Activated naive CD8-positive, alpha-beta T cell treated with anti-CD3 and anti-CD28 coated beads, Interleukin-2, amount 10 ng/mL, durations not matched to agents 7 days and 5 days (primary cell): ENCODE results near the gene LRP8. TPM values are rescaled to one million over a fixed set of nuclear protein-coding genes. Genes with fewer than 3 reads are reported as not detected.

Experiments used
- ATAC-seq: fragments of 150-1000 bp; cut with Tn5 transposase; one replicate; pipeline ENCODE4 v1.10.0; 2021; ENCODE audit warnings: low read depth, moderate library complexity
- POLR2A ChIA-PET: fragments of 350-600 bp; sonication (Branson Sonifier 250); formaldehyde crosslinking; loops from one replicate; lab custom pipeline; 2021; ENCODE audit warnings: antibody characterized with exemption; lab: Charles Lee
- DNase-seq: peaks from one replicate; pipeline ENCODE4 v3.0.0; 2021
- H3K27ac Mint-ChIP-seq: one replicate; pipeline ENCODE4 v1.8.0; 2022; ENCODE audit warnings: mild to moderate bottlenecking, mixed read lengths
- H3K27me3 Mint-ChIP-seq: one replicate; pipeline ENCODE4 v1.8.0; 2022; ENCODE audit warnings: mild to moderate bottlenecking, moderate library complexity, mixed read lengths
- H3K36me3 Mint-ChIP-seq: one replicate; pipeline ENCODE4 v1.8.0; 2021; ENCODE audit warnings: mild to moderate bottlenecking, mixed read lengths
- H3K4me1 Mint-ChIP-seq: one replicate; pipeline ENCODE4 v1.8.0; 2021; ENCODE audit warnings: mixed read lengths
- H3K4me3 Mint-ChIP-seq: one replicate; pipeline ENCODE4 v1.8.0; 2022; ENCODE audit warnings: mild to moderate bottlenecking, moderate library complexity, mixed read lengths
- H3K9me3 Mint-ChIP-seq: one replicate; pipeline ENCODE4 v1.8.0; 2021; ENCODE audit warnings: mixed read lengths
- total RNA-seq, 2 experiments: library from RNA; stranded (reverse); gene quantifications; one replicate each; pipeline ENCODE4 v1.2.3, GENCODE V29; 2021

LRP8 gene
- total RNA-seq, 2 experiments from 2014 or later, result 45.0 to 54.3 TPM

- peaks cover 2% of the 10 kb centered on the region for H3K4me1 Mint-ChIP-seq
- POLR2A ChIA-PET, result no interaction called here
- peaks cover 9% of the 10 kb centered on the region for H3K36me3 Mint-ChIP-seq
- H3K27me3 Mint-ChIP-seq, result no peaks in the 10 kb centered on the region
- ATAC-seq, result no peak
- no peak overlapping the region for H3K4me3 Mint-ChIP-seq
- DNase-seq, result no peak
- no peaks in the 10 kb centered on the region for H3K9me3 Mint-ChIP-seq
- no peak overlapping the region for H3K27ac Mint-ChIP-seq
Observed at GRCh38 chr1:53271446-53272090, 56.3 kb downstream of the LRP8 start.

- Mint-ChIP-seq H3K4me1 (peaks cover 2% of the 10 kb centered on the region), H3K27me3 (no peaks in the 10 kb centered on the region), H3K9me3 (no peaks in the 10 kb centered on the region), H3K4me3 (no peak overlapping the region), H3K36me3 (peaks cover 11% of the 10 kb centered on the region), H3K27ac (no peak overlapping the region)
- no peak for DNase-seq
- no peak for ATAC-seq
- POLR2A ChIA-PET, result no interaction called here
Observed at GRCh38 chr1:53270873-53271272, 57.0 kb downstream of the LRP8 start.

- no peak for ATAC-seq
- POLR2A ChIA-PET, result no interaction called here
- Mint-ChIP-seq H3K4me1 (peaks cover 2% of the 10 kb centered on the region), H3K27ac (no peak overlapping the region), H3K36me3 (peaks cover 16% of the 10 kb centered on the region), H3K4me3 (no peak overlapping the region), H3K9me3 (no peaks in the 10 kb centered on the region), H3K27me3 (no peaks in the 10 kb centered on the region)
- DNase-seq, result no peak
Observed at GRCh38 chr1:53270107-53270506, 57.8 kb downstream of the LRP8 start.

- no peak overlapping the region for H3K4me3 Mint-ChIP-seq
- DNase-seq, result no peak
- peaks cover 2% of the 10 kb centered on the region for H3K4me1 Mint-ChIP-seq
- H3K27ac Mint-ChIP-seq, result no peak overlapping the region
- POLR2A ChIA-PET, result no interaction called here
- H3K27me3 Mint-ChIP-seq, result no peaks in the 10 kb centered on the region
- H3K36me3 Mint-ChIP-seq, result peaks cover 17% of the 10 kb centered on the region
- H3K9me3 Mint-ChIP-seq, result no peaks in the 10 kb centered on the region
- no peak for ATAC-seq
Observed at GRCh38 chr1:53267761-53268160, 60.1 kb downstream of the LRP8 start.

GRCh38 chr1:53266038-53266437 lies 61.8 kb downstream of the LRP8 start:
- H3K27me3 Mint-ChIP-seq, result no peaks in the 10 kb centered on the region
- POLR2A ChIA-PET, result interaction anchor here (0.5 kb wide), 1 partner anchor 28 kb away, joined by 4 read pairs; no protein-coding TSS in a partner anchor
- ATAC-seq (no peak), DNase-seq (no peak)
- H3K4me3 Mint-ChIP-seq, result no peak overlapping the region
- H3K4me1 Mint-ChIP-seq, result no peaks in the 10 kb centered on the region
- H3K36me3 Mint-ChIP-seq, result peaks cover 17% of the 10 kb centered on the region
- no peaks in the 10 kb centered on the region for H3K9me3 Mint-ChIP-seq
- H3K27ac Mint-ChIP-seq, result no peak overlapping the region

GRCh38 chr1:53265581-53265980 lies 62.3 kb downstream of the LRP8 start:
- Mint-ChIP-seq H3K27me3 (no peaks in the 10 kb centered on the region), H3K27ac (no peak overlapping the region), H3K4me3 (no peak overlapping the region), H3K4me1 (no peaks in the 10 kb centered on the region), H3K36me3 (peaks cover 20% of the 10 kb centered on the region), H3K9me3 (no peaks in the 10 kb centered on the region)
- POLR2A ChIA-PET, result interaction anchor here (0.5 kb wide), 1 partner anchor 28 kb away, joined by 4 read pairs; no protein-coding TSS in a partner anchor
- DNase-seq (no peak), ATAC-seq (no peak)

GRCh38 chr1:53264048-53264447 lies 63.8 kb downstream of the LRP8 start:
- Mint-ChIP-seq H3K27me3 (no peaks in the 10 kb centered on the region), H3K9me3 (no peaks in the 10 kb centered on the region), H3K36me3 (peaks cover 25% of the 10 kb centered on the region), H3K4me3 (no peak overlapping the region), H3K27ac (no peak overlapping the region), H3K4me1 (no peaks in the 10 kb centered on the region)
- no peak for ATAC-seq
- POLR2A ChIA-PET, result no interaction called here
- DNase-seq, result no peak

- Mint-ChIP-seq H3K4me3 (no peak overlapping the region), H3K36me3 (peaks cover 30% of the 10 kb centered on the region), H3K4me1 (no peaks in the 10 kb centered on the region), H3K27me3 (no peaks in the 10 kb centered on the region), H3K9me3 (no peaks in the 10 kb centered on the region), H3K27ac (no peak overlapping the region)
- ATAC-seq, result no peak
- no peak for DNase-seq
- POLR2A ChIA-PET, result no interaction called here
Observed at GRCh38 chr1:53262000-53262399, 65.9 kb downstream of the LRP8 start.

GRCh38 chr1:53260631-53261247 lies 67.1 kb downstream of the LRP8 start:
- Mint-ChIP-seq H3K9me3 (no peaks in the 10 kb centered on the region), H3K27me3 (no peaks in the 10 kb centered on the region), H3K4me3 (no peak overlapping the region), H3K4me1 (no peaks in the 10 kb centered on the region), H3K36me3 (peaks cover 25% of the 10 kb centered on the region), H3K27ac (no peak overlapping the region)
- no peak for ATAC-seq
- POLR2A ChIA-PET, result no interaction called here
- DNase-seq, result no peak

GRCh38 chr1:53259932-53260331 lies 67.9 kb downstream of the LRP8 start:
- Mint-ChIP-seq H3K27ac (no peak overlapping the region), H3K9me3 (no peaks in the 10 kb centered on the region), H3K4me3 (no peak overlapping the region), H3K27me3 (no peaks in the 10 kb centered on the region), H3K36me3 (peaks cover 20% of the 10 kb centered on the region), H3K4me1 (no peaks in the 10 kb centered on the region)
- ATAC-seq, result no peak
- no peak for DNase-seq
- POLR2A ChIA-PET, result no interaction called here

- Mint-ChIP-seq H3K36me3 (peaks cover 26% of the 10 kb centered on the region), H3K4me3 (no peak overlapping the region), H3K9me3 (no peaks in the 10 kb centered on the region), H3K4me1 (no peaks in the 10 kb centered on the region), H3K27ac (no peak overlapping the region), H3K27me3 (no peaks in the 10 kb centered on the region)
- no peak for ATAC-seq
- POLR2A ChIA-PET, result no interaction called here
- DNase-seq, result no peak
Observed at GRCh38 chr1:53258216-53258615, 69.7 kb downstream of the LRP8 start.

- Mint-ChIP-seq H3K4me3 (no peak overlapping the region), H3K27me3 (no peaks in the 10 kb centered on the region), H3K27ac (no peak overlapping the region), H3K4me1 (no peaks in the 10 kb centered on the region), H3K36me3 (peaks cover 25% of the 10 kb centered on the region), H3K9me3 (no peaks in the 10 kb centered on the region)
- no peak for ATAC-seq
- DNase-seq, result no peak
- POLR2A ChIA-PET, result no interaction called here
Observed at GRCh38 chr1:53257454-53258081, 70.3 kb downstream of the LRP8 start.

- POLR2A ChIA-PET, result no interaction called here
- Mint-ChIP-seq H3K27ac (no peak overlapping the region), H3K4me1 (no peaks in the 10 kb centered on the region), H3K9me3 (no peaks in the 10 kb centered on the region), H3K27me3 (no peaks in the 10 kb centered on the region), H3K4me3 (no peak overlapping the region), H3K36me3 (peaks cover 25% of the 10 kb centered on the region)
- DNase-seq, result no peak
- ATAC-seq, result no peak
Observed at GRCh38 chr1:53256511-53257453, 71.1 kb downstream of the LRP8 start.
